B cell (primary cell): ENCODE data around the gene DYRK1A.

Experiments
- EZH2 ChIP-seq: IDR thresholded peaks from 2 replicates; pipeline ENCODE4 v1.6.1; 2012; ENCODE audit warnings: borderline replicate concordance, low read depth, mild to moderate bottlenecking, moderate library complexity, low read length; ENCODE audit not compliant: insufficient read depth, poor library complexity, severe bottlenecking
- TF ChIP-seq, protein P1 (sequence below): fragments of 200-600 bp; IDR thresholded peaks from one replicate; pipeline ENCODE4 v1.8.0; 2022; ENCODE audit warnings: antibody characterized with exemption, mild to moderate bottlenecking

DNA sequence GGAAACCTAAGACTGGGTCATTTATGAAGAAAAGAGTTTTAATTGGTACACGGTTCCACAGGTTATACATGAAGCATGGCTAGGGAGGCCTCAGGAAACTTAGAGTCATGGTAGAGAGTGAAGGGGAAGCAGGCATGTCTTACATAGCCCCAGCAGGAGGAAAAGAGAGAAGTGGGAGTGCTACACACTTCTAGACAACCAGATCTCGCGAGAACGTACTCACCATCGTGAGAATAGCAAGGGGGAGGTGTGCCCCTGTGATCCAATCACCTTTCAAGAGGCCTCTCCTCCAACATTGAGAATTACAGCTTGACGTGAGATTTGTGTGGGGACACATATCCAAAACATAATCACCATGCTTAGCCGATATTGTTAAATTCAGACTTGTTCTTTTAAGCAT is 62.8 kb downstream of the DYRK1A start:
- TF ChIP-seq, protein P1, sequence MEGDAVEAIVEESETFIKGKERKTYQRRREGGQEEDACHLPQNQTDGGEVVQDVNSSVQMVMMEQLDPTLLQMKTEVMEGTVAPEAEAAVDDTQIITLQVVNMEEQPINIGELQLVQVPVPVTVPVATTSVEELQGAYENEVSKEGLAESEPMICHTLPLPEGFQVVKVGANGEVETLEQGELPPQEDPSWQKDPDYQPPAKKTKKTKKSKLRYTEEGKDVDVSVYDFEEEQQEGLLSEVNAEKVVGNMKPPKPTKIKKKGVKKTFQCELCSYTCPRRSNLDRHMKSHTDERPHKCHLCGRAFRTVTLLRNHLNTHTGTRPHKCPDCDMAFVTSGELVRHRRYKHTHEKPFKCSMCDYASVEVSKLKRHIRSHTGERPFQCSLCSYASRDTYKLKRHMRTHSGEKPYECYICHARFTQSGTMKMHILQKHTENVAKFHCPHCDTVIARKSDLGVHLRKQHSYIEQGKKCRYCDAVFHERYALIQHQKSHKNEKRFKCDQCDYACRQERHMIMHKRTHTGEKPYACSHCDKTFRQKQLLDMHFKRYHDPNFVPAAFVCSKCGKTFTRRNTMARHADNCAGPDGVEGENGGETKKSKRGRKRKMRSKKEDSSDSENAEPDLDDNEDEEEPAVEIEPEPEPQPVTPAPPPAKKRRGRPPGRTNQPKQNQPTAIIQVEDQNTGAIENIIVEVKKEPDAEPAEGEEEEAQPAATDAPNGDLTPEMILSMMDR, result no peak
- TF ChIP-seq EZH2, result no peak
